Measurements from ENCODE around the gene BST2.
A peak's percentile ranks its signal among the peaks of the same experiment; 100 is the strongest.

The BST2 gene

DNA sequence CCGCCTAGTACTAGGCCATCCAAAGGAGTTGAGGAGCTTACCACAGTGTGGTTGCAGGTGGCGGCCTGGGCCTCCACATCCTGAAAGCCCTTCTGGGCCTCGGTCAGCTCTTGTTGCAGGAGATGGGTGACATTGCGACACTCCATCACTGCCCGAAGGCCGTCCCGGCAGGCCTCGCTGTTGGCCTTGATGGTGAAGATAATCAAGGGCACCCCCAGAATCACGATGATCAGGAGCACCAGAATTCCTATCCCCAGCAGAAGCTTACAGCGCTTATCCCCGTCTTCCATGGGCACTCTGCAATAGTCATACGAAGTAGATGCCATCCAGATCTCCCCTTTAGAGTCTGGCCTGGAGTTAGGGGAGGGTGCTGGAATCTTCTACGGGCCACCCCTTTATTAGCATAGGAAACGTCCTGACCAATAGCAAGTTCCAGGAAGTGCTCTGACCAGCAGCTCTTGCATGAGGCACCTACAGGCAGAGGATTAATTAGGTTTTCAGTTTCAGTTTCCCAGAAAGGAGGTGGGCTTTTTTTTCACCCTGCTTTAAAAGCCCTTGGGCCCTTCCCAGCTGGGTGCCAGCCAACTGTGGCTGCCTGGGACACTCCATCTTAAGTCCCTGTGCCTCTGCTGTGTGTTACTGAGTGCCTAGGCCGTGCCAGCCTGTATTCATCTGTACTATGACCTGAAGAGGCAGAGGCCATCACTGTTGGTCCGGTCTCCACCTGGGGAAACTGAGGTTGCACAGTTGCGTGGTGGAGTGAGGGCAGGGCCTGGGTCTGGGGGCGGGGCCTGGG lies at the start of gene BST2:
BST2 (minus strand) TSS at position 381 of the 796 bp plus-strand sequence; CDS start at position 326, 55 bp downstream.
- peak within 1 kb of the TSS; percentile 84 for H3K4me3 ChIP-seq (ENCODE audit: low read length)
- no peak for TF ChIP-seq ZNF274 (IDR thresholded peaks at IDR 0.05; ENCODE audit: low read depth, low read length)

DNA sequence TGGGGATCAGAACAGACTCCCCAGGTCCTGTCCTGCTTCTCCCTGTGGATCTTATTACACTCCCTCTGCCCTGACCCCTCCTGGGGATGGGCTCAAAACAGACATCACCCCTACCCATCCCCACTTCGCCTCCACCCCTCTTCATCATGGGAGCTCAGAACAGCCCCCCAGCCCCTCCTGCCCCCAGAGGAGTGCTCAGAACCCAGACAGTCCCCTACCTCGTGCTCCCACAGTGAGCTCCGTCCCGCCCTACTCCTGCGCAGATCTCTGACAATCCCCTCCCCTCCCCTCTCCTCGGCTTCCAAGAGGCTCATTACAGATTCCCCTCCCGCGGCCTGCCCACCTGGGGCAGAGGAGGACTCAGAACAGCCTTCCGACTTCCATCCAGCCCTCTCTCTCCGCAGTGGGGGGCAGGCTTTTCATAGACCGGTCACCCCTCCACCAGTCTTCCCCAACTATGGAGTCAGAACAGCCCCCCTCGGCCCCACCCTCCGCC lies 49.2 kb upstream of the BST2 start:
- H3K4me3 ChIP-seq (ENCODE audit: low read length) = no peak overlapping the region
- no peak for TF ChIP-seq ZNF274 (IDR thresholded peaks at IDR 0.05; ENCODE audit: low read depth, low read length)

DNA sequence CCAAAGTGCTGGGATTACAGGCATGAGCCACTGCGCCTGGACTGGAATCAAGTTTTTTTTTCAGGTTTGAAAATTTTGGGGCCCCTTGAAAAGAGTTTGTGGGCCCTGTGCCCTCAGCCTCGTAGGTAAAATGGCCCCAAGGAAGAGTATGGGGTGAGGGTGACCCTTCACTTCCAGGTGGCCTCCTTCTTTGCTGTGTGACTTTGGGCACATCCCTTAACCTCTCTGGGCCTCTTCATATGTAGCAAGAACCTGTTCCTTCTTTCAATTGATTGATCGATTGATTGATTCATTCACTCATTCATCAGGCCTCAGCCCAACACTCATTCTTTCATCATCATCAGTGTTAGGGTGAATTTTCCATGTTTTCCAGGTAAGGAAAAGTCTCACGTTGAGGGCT lies 46.4 kb upstream of the BST2 start:
- H3K4me3 ChIP-seq (ENCODE audit: low read length) = no peak overlapping the region
- TF ChIP-seq ZNF274 (IDR thresholded peaks at IDR 0.05; ENCODE audit: low read depth, low read length) = no peak

DNA sequence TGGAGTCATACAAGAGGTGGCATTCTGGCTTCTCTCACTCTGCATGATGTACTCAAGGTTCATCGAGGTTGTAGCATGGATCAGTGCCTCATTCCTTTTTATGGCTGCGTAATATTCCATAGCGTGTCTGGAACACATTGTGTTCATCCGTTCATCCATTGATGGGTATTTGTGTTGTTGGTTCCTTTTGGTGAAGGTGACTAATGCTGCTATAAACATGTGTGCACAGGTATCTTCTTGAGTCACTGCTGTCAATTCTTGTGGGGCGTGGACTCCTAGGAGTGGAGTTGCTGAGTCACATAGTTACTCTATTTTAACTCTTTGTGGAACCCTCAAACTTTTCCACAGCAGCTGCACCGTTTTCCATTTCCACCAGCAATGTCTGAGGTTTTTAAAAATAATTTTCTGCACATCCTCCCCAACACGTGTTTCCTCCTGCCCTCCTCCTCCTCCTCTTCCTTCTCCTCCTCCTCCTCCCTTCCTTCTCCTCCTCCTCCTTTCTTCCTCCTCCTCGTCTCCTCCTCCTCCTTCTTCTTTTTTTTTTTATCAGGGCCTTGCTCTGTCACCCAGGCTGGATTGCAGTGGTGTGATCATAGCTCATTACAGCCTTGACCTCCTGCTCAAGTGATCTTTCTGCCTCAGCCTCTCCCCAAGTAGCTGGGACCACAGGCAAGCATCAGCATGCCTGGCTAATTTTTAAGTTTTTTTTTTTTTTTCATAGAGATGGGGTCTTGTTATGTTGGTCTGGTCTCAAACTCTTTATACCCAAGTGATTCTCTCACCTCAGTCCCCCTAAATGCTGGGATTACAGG lies 45.0 kb upstream of the BST2 start:
- no peak overlapping the region for H3K4me3 ChIP-seq (ENCODE audit: low read length)
- no peak for TF ChIP-seq ZNF274 (IDR thresholded peaks at IDR 0.05; ENCODE audit: low read depth, low read length)

DNA sequence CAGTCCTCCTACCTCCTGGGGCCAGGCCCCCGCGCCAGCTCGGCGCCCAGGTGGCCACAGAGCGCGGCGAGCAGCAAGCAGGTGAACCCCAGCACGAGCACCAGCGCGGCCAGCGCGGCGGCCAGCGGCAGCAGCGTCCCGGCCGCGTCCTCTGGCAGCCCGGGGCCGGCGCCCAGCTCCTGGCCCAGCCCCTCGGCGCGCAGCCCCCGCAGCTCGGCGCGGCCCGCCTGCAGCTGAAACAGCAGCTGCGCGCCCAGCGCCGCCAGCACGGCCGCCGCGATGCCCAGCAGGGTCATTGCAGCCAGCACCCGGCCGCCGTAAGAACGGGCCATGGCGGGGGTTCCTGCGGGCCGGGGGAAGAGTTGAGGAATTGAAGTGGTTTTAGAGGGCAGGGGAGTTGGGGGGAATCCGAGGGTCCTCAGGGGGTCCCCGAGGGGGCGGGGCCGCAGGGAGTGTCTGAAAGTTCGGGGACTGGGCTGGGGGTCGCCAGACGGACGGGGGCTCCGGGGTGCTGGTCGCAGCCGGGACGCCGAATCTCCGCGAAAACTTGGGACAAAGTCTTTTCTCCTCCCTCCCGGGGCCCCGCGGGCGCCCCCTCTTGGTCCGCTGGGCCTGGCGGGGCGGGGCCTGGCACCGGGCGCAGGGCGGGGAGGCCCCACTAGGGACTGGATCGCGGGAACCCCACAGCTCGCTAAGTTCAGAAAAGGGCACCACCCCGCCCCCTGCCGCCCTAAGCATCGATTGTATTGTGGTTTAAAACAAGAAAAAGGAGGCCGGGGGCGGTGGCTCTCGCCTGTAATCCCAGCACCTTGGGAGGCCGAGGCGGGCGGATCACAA lies 42.9 kb upstream of the BST2 start, which contains the start of gene TMEM221:
TMEM221 (minus strand) TSS at position 538 of the 837 bp plus-strand sequence; CDS start at position 332, 206 bp downstream.
- no peak for TF ChIP-seq ZNF274 (IDR thresholded peaks at IDR 0.05; ENCODE audit: low read depth, low read length)
- no peak within 1 kb of the TSS for H3K4me3 ChIP-seq (ENCODE audit: low read length)

DNA sequence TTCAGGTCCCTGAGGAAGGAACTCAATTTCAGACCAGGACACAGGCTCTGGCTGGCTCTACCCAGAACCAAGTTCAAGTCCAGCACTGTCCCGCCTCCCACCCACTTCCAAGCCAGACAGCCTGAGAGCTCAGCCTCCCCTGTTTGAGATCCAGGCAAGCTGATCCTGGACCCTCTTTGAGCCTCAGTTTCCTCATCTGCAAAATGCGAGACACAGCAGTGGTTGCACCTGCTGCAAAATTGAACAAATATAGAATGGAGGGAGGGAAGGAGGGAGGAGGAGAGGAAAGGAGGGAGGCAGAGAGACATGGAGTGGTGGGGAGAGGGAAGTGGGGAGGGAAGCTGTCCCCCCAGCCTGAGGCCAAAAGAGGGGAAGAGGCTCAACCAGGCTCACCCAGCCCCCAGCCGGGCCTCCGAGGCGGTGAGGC lies 42.3 kb upstream of the BST2 start:
- no peak overlapping the region for H3K4me3 ChIP-seq (ENCODE audit: low read length)
- no peak for TF ChIP-seq ZNF274 (IDR thresholded peaks at IDR 0.05; ENCODE audit: low read depth, low read length)

DNA sequence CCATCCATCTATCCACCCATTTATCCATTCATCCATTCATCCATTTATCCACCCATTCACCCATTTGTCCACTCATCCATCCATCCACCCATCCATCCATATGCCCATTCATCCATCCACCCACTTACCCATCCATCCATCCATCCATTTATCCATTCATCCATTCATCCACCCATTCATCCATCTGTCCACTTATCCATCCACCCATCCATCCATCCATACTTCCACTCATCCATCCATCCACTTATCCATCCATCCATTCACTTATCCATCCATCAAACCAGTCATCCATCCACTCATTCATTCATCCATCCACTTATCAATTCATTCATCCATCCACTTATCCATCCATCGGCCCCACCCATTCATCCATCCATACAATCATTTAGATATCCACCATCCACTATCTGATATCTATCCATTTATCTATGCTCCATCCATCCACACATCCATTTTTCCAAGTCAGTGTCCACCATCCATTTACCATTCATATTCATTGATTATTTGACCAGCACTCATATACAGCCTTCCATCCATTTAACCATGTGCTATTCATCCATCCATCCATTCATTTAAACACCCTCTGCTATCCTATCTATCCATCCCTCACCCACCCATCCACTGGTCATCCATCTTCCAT lies 40.2 kb upstream of the BST2 start:
- H3K4me3 ChIP-seq (ENCODE audit: low read length) = no peak overlapping the region
- TF ChIP-seq ZNF274 (IDR thresholded peaks at IDR 0.05; ENCODE audit: low read depth, low read length) = no peak

DNA sequence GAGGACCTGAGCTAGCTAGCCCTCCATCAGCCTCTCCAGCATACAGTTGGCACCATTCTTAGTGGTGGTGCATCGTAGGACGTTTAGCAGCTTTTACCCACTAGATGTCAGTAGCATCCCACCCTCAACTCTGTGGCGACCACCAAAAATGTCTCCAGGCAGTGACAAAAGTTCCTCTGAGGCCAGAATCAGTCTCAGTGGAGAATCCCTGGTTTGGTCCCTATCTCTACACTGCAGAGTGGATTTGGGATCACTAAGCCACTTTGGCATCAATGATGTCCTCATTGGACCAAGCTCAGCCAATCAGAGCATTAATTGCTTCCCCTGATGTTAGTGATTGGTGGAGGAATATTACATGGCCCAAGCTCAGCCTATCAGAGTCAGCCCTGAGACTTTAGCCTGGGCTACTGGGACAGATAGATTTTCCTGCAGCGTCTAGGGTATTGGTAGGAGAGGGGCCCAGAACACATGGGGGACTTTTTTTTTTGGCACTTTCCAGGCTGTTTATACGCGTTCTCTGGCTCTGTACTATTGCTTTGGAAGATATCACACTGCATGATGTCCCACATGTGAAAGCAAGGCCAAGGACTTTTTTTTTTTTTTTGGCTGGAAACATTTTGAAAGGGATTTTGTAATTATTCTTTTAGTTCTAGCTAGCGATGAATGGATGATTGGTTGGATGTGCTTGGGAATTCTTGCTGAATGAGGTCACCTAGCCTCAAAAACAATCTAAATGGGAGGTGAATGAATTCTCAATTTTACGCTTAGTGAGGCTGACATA lies 36.0 kb upstream of the BST2 start:
- no peak for TF ChIP-seq ZNF274 (IDR thresholded peaks at IDR 0.05; ENCODE audit: low read depth, low read length)

GRCh38 chr19:17436874-17437267 lies 31.4 kb upstream of the BST2 start:
- no peak for TF ChIP-seq ZNF274 (IDR thresholded peaks at IDR 0.05; ENCODE audit: low read depth, low read length)
- no peak overlapping the region for H3K4me3 ChIP-seq (ENCODE audit: low read length)

More for the DNA sequence above, 36.0 kb upstream of the BST2 start:
- no peak overlapping the region for H3K4me3 ChIP-seq (ENCODE audit: low read length)

DNA sequence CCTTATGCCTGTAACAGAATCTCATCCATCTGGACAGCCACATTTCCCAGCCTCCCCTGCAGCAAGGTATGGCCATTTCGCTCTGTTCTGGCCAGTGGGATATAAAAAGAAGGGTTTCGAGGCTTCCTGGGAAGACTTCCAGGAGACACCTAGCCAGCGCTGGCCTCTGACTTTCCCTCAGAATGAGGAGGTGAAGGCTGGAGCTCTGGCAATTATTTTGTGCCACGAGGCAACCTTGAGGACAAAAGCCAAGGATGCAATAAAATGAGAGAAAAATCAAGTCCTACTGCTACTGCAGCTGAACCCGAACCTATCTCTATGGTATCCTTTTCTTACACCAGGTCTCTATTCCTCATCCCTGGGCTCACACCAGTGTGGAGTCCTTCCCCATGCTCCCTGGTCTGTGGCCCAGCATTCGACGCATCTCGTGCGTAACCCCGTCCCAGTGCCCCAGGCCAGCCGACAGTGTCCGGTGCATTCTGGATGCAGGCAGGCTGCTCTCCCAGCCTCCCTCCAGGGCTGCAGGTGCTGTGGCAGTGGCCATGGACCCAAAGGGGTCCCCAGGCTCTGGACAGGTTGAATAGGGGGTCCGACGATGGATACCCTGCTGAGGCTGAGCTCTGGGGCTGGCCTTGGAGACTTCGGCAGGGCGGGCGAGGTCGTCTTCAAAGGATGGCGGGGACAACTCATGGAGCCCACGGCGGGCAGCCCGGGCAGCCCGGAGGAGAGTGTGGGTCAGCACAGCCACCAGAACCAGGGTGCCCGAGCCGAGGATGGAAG lies 30.9 kb upstream of the BST2 start:
- H3K4me3 ChIP-seq (ENCODE audit: low read length) = no peak overlapping the region
- TF ChIP-seq ZNF274 (IDR thresholded peaks at IDR 0.05; ENCODE audit: low read depth, low read length) = no peak

DNA sequence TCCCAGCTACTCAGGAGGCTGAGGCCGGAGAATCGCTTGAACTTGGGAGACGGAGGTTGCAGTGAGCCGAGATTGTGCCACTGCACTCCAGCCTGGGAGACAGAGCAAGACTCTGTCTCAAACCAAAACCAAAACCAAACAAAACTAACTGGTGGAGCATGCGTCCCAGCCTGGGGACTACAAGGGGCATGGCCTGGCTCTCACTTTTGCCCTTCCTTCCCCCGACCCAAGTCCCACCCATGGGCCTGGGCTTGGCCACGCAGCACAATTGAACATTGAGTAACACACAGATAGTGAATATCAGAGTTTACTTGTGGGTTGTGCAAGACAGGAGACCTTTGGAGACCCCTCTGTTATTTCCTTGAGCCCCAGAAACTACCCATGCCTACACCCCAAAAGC lies 29.8 kb upstream of the BST2 start:
- TF ChIP-seq ZNF274 (IDR thresholded peaks at IDR 0.05; ENCODE audit: low read depth, low read length) = no peak

GRCh38 chr19:17431417-17431816 lies 26.0 kb upstream of the BST2 start:
- H3K4me3 ChIP-seq (ENCODE audit: low read length) = no peak overlapping the region
- TF ChIP-seq ZNF274 (IDR thresholded peaks at IDR 0.05; ENCODE audit: low read depth, low read length) = no peak

More for the DNA sequence above, 29.8 kb upstream of the BST2 start:
- no peak overlapping the region for H3K4me3 ChIP-seq (ENCODE audit: low read length)
